ENCODE data around the gene MED15. TPM values are rescaled to one million over a fixed set of nuclear protein-coding genes. Genes with fewer than 3 reads are reported as not detected.

The MED15 gene
- total RNA-seq, 2 donors from 2014 or later, result 61.4 to 62.7 TPM

GRCh38 chr22:20589614-20590476 lies 82.4 kb downstream of the MED15 start:
- no peaks in the 10 kb centered on the region for H3K27me3 Mint-ChIP-seq (ENCODE audit: insufficient read depth)

GRCh38 chr22:20590477-20591294 lies 83.3 kb downstream of the MED15 start:
- Histone ChIP-seq H3K27ac (ENCODE audit: low read depth, low read length) (no peak overlapping the region), H3K9me3 (ENCODE audit: control insufficient read depth, low read length) (no peaks in the 10 kb centered on the region), H3K9ac (ENCODE audit: extremely low read depth, low read length, poor library complexity, severe bottlenecking) (no peak overlapping the region), H3K4me3 (ENCODE audit: low read length) (no peak overlapping the region), H3K27me3 (ENCODE audit: control insufficient read depth, insufficient read depth, low read length, poor library complexity, severe bottlenecking) (no peaks in the 10 kb centered on the region), H3K4me1 (ENCODE audit: control insufficient read depth, insufficient read depth, low read length) (no peaks in the 10 kb centered on the region), H3K36me3 (ENCODE audit: control insufficient read depth, insufficient read depth, low read length) (no peaks in the 10 kb centered on the region)
- H3K36me3 Mint-ChIP-seq (ENCODE audit: low read depth), result peaks cover 6% of the 10 kb centered on the region
- whole genome bisulfite sequencing, 2 experiments (ENCODE audit: insufficient coverage in 1 of 2, insufficient read length in 1 of 2), result 82 to 92% methylated on average over 3 to 9 of the region's 9 CpGs
- TF ChIP-seq CTCF (conservative IDR thresholded peaks at IDR 0.05), result no peak
- no peaks in the 10 kb centered on the region for H3K27me3 Mint-ChIP-seq (ENCODE audit: insufficient read depth)
- no peak for DNase-seq
- no peak overlapping the region for H3K27ac Mint-ChIP-seq
- H3K4me3 Mint-ChIP-seq, result no peak overlapping the region
- H3K9me3 Mint-ChIP-seq, result no peaks in the 10 kb centered on the region
- H3K4me1 Mint-ChIP-seq, result no peaks in the 10 kb centered on the region

More at GRCh38 chr22:20589614-20590476, 82.4 kb downstream of the MED15 start:
- Mint-ChIP-seq H3K4me1 (no peaks in the 10 kb centered on the region), H3K27ac (no peak overlapping the region), H3K4me3 (no peak overlapping the region), H3K36me3 (ENCODE audit: low read depth) (peaks cover 13% of the 10 kb centered on the region), H3K9me3 (no peaks in the 10 kb centered on the region)
- H3K4me3 ChIP-seq (ENCODE audit: low read length), result no peak overlapping the region
- H3K9me3 ChIP-seq (ENCODE audit: control insufficient read depth, low read length), result no peaks in the 10 kb centered on the region
- no peaks in the 10 kb centered on the region for H3K4me1 ChIP-seq (ENCODE audit: control insufficient read depth, insufficient read depth, low read length)
- no peak overlapping the region for H3K9ac ChIP-seq (ENCODE audit: extremely low read depth, low read length, poor library complexity, severe bottlenecking)
- 91 to 97% methylated on average over 5 to 15 of the region's 15 CpGs for WGBS, 2 experiments (ENCODE audit: insufficient coverage in 1 of 2, insufficient read length in 1 of 2)
- no peaks in the 10 kb centered on the region for H3K27me3 ChIP-seq (ENCODE audit: control insufficient read depth, insufficient read depth, low read length, poor library complexity, severe bottlenecking)
- DNase-seq, result no peak
- no peak for TF ChIP-seq CTCF (conservative IDR thresholded peaks at IDR 0.05)
- no peak overlapping the region for H3K27ac ChIP-seq (ENCODE audit: low read depth, low read length)
- peaks cover 8% of the 10 kb centered on the region for H3K36me3 ChIP-seq (ENCODE audit: control insufficient read depth, insufficient read depth, low read length)

- Mint-ChIP-seq H3K36me3 (ENCODE audit: low read depth) (peaks cover 6% of the 10 kb centered on the region), H3K4me3 (no peak overlapping the region), H3K27me3 (ENCODE audit: insufficient read depth) (no peaks in the 10 kb centered on the region), H3K9me3 (no peaks in the 10 kb centered on the region), H3K4me1 (no peaks in the 10 kb centered on the region), H3K27ac (peak overlapping the region; percentile 10)
- Histone ChIP-seq H3K4me3 (ENCODE audit: low read length) (no peak overlapping the region), H3K36me3 (ENCODE audit: control insufficient read depth, insufficient read depth, low read length) (no peaks in the 10 kb centered on the region), H3K27ac (ENCODE audit: low read depth, low read length) (no peak overlapping the region), H3K9ac (ENCODE audit: extremely low read depth, low read length, poor library complexity, severe bottlenecking) (no peak overlapping the region), H3K4me1 (ENCODE audit: control insufficient read depth, insufficient read depth, low read length) (no peaks in the 10 kb centered on the region), H3K27me3 (ENCODE audit: control insufficient read depth, insufficient read depth, low read length, poor library complexity, severe bottlenecking) (no peaks in the 10 kb centered on the region), H3K9me3 (ENCODE audit: control insufficient read depth, low read length) (no peaks in the 10 kb centered on the region)
- no peak for TF ChIP-seq CTCF (conservative IDR thresholded peaks at IDR 0.05)
- 88 to 91% methylated on average over 9 to 10 of the region's 10 CpGs for WGBS, 2 experiments (ENCODE audit: insufficient coverage in 1 of 2, insufficient read length in 1 of 2)
- DNase-seq, result no peak
These were observed 83.9 kb downstream of the MED15 start for GRCh38 chr22:20591295-20591645.

Data from endodermal cell (in vitro differentiated cells).